ENCODE results near the gene GLT8D2. TPM values are rescaled to one million over a fixed set of nuclear protein-coding genes. Genes with fewer than 3 reads are reported as not detected.

GLT8D2 gene
- total and polyA plus RNA-seq, 2 experiments from 2014 or later, result 4.2 to 8.5 TPM

DNA sequence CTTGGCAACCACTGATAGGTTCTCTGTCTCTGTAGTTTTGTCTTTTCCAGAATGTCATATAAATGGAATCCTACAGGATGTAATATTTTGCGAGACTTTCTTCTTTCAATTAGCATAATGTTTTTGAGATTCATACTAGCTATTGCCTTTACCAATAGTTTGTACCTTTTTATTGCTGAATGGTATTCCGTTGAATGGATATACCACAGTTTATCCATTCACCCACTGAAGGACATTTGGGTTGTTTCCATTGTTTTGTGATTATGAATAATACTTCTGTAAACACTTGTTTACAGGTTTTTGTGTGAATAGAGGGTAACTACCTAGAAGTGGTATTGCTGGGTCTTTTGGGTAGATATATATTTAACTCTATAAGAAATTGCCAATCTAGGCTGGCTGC, 26.3 kb downstream of the GLT8D2 start:
- Mint-ChIP-seq H3K36me3 (ENCODE audit: low read depth) (no peaks in the 10 kb centered on the region; the same call in 2 of the 3 replicates), H3K27me3 (ENCODE audit: insufficient read depth, low read depth, poor library complexity) (peaks cover 2% of the 10 kb centered on the region), H3K4me1 (no peaks in the 10 kb centered on the region), H3K27ac (no peak overlapping the region), H3K4me3 (no peak overlapping the region), H3K9me3 (peaks cover 18% of the 10 kb centered on the region)
- no peak for DNase-seq (ENCODE audit: low spot score)
- Histone ChIP-seq H3F3A (replicated peaks; ENCODE audit: low read depth) (no peaks in the 10 kb centered on the region), H3K4me3 (no peak overlapping the region), H3K79me2 (replicated peaks; ENCODE audit: insufficient read depth) (no peaks in the 10 kb centered on the region), H3K9me2 (ENCODE audit: insufficient read depth) (no peaks in the 10 kb centered on the region), H3K36me3 (ENCODE audit: insufficient read depth) (no peaks in the 10 kb centered on the region), H3K4me1 (ENCODE audit: insufficient read depth) (no peaks in the 10 kb centered on the region), H3K4me2 (no peak overlapping the region), H4K20me1 (replicated peaks; ENCODE audit: insufficient read depth) (no peaks in the 10 kb centered on the region), H3K27me3 (ENCODE audit: insufficient read depth) (no peaks in the 10 kb centered on the region), H2AFZ (no peak overlapping the region), H3K27ac (ENCODE audit: low read depth) (no peak overlapping the region)
- TF ChIP-seq, protein P1, sequence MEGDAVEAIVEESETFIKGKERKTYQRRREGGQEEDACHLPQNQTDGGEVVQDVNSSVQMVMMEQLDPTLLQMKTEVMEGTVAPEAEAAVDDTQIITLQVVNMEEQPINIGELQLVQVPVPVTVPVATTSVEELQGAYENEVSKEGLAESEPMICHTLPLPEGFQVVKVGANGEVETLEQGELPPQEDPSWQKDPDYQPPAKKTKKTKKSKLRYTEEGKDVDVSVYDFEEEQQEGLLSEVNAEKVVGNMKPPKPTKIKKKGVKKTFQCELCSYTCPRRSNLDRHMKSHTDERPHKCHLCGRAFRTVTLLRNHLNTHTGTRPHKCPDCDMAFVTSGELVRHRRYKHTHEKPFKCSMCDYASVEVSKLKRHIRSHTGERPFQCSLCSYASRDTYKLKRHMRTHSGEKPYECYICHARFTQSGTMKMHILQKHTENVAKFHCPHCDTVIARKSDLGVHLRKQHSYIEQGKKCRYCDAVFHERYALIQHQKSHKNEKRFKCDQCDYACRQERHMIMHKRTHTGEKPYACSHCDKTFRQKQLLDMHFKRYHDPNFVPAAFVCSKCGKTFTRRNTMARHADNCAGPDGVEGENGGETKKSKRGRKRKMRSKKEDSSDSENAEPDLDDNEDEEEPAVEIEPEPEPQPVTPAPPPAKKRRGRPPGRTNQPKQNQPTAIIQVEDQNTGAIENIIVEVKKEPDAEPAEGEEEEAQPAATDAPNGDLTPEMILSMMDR (conservative IDR thresholded peaks at IDR 0.05; ENCODE audit: low read depth in 2 of 2), result no peak
- TF ChIP-seq CREB1 (CRISPR knock-in tag; IDR thresholded peaks at IDR 0.05; ENCODE audit: low read depth) (no peak), STAT1 (IDR thresholded peaks at IDR 0.05; ENCODE audit: unreplicated experiment) (no peak), ZNF114 (CRISPR knock-in tag; IDR thresholded peaks at IDR 0.05) (no peak), NANOG (IDR thresholded peaks at IDR 0.05; ENCODE audit: borderline replicate concordance) (no peak), POLR2AphosphoS5 (IDR thresholded peaks at IDR 0.05; ENCODE audit: low read depth) (no peak), EZH2 (IDR thresholded peaks at IDR 0.05; ENCODE audit: low read depth, unreplicated experiment) (no peak), JUNB (IDR thresholded peaks at IDR 0.05; ENCODE audit: unreplicated experiment) (no peak), EZH2phosphoT487 (IDR thresholded peaks at IDR 0.05; ENCODE audit: unreplicated experiment) (no peak)
- TF ChIP-seq, protein P2, sequence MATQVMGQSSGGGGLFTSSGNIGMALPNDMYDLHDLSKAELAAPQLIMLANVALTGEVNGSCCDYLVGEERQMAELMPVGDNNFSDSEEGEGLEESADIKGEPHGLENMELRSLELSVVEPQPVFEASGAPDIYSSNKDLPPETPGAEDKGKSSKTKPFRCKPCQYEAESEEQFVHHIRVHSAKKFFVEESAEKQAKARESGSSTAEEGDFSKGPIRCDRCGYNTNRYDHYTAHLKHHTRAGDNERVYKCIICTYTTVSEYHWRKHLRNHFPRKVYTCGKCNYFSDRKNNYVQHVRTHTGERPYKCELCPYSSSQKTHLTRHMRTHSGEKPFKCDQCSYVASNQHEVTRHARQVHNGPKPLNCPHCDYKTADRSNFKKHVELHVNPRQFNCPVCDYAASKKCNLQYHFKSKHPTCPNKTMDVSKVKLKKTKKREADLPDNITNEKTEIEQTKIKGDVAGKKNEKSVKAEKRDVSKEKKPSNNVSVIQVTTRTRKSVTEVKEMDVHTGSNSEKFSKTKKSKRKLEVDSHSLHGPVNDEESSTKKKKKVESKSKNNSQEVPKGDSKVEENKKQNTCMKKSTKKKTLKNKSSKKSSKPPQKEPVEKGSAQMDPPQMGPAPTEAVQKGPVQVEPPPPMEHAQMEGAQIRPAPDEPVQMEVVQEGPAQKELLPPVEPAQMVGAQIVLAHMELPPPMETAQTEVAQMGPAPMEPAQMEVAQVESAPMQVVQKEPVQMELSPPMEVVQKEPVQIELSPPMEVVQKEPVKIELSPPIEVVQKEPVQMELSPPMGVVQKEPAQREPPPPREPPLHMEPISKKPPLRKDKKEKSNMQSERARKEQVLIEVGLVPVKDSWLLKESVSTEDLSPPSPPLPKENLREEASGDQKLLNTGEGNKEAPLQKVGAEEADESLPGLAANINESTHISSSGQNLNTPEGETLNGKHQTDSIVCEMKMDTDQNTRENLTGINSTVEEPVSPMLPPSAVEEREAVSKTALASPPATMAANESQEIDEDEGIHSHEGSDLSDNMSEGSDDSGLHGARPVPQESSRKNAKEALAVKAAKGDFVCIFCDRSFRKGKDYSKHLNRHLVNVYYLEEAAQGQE (IDR thresholded peaks at IDR 0.05; ENCODE audit: unreplicated experiment), result no peak
- TF ChIP-seq, protein P3, sequence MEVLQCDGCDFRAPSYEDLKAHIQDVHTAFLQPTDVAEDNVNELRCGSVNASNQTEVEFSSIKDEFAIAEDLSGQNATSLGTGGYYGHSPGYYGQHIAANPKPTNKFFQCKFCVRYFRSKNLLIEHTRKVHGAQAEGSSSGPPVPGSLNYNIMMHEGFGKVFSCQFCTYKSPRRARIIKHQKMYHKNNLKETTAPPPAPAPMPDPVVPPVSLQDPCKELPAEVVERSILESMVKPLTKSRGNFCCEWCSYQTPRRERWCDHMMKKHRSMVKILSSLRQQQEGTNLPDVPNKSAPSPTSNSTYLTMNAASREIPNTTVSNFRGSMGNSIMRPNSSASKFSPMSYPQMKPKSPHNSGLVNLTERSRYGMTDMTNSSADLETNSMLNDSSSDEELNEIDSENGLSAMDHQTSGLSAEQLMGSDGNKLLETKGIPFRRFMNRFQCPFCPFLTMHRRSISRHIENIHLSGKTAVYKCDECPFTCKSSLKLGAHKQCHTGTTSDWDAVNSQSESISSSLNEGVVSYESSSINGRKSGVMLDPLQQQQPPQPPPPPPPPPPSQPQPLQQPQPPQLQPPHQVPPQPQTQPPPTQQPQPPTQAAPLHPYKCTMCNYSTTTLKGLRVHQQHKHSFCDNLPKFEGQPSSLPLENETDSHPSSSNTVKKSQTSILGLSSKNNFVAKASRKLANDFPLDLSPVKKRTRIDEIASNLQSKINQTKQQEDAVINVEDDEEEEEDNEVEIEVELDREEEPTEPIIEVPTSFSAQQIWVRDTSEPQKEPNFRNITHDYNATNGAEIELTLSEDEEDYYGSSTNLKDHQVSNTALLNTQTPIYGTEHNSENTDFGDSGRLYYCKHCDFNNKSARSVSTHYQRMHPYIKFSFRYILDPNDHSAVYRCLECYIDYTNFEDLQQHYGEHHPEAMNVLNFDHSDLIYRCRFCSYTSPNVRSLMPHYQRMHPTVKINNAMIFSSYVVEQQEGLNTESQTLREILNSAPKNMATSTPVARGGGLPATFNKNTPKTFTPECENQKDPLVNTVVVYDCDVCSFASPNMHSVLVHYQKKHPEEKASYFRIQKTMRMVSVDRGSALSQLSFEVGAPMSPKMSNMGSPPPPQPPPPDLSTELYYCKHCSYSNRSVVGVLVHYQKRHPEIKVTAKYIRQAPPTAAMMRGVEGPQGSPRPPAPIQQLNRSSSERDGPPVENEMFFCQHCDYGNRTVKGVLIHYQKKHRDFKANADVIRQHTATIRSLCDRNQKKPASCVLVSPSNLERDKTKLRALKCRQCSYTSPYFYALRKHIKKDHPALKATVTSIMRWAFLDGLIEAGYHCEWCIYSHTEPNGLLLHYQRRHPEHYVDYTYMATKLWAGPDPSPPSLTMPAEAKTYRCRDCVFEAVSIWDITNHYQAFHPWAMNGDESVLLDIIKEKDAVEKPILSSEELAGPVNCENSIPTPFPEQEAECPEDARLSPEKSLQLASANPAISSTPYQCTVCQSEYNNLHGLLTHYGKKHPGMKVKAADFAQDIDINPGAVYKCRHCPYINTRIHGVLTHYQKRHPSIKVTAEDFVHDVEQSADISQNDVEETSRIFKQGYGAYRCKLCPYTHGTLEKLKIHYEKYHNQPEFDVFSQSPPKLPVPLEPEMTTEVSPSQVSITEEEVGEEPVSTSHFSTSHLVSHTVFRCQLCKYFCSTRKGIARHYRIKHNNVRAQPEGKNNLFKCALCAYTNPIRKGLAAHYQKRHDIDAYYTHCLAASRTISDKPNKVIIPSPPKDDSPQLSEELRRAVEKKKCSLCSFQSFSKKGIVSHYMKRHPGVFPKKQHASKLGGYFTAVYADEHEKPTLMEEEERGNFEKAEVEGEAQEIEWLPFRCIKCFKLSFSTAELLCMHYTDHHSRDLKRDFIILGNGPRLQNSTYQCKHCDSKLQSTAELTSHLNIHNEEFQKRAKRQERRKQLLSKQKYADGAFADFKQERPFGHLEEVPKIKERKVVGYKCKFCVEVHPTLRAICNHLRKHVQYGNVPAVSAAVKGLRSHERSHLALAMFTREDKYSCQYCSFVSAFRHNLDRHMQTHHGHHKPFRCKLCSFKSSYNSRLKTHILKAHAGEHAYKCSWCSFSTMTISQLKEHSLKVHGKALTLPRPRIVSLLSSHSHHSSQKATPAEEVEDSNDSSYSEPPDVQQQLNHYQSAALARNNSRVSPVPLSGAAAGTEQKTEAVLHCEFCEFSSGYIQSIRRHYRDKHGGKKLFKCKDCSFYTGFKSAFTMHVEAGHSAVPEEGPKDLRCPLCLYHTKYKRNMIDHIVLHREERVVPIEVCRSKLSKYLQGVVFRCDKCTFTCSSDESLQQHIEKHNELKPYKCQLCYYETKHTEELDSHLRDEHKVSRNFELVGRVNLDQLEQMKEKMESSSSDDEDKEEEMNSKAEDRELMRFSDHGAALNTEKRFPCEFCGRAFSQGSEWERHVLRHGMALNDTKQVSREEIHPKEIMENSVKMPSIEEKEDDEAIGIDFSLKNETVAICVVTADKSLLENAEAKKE (CRISPR knock-in tag; IDR thresholded peaks at IDR 0.05), result no peak
- TF ChIP-seq, protein P4, sequence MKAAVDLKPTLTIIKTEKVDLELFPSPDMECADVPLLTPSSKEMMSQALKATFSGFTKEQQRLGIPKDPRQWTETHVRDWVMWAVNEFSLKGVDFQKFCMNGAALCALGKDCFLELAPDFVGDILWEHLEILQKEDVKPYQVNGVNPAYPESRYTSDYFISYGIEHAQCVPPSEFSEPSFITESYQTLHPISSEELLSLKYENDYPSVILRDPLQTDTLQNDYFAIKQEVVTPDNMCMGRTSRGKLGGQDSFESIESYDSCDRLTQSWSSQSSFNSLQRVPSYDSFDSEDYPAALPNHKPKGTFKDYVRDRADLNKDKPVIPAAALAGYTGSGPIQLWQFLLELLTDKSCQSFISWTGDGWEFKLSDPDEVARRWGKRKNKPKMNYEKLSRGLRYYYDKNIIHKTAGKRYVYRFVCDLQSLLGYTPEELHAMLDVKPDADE (IDR thresholded peaks at IDR 0.05), result no peak
- no peak for ATAC-seq
